ENCODE measurements around the gene REEP5.

DNA sequence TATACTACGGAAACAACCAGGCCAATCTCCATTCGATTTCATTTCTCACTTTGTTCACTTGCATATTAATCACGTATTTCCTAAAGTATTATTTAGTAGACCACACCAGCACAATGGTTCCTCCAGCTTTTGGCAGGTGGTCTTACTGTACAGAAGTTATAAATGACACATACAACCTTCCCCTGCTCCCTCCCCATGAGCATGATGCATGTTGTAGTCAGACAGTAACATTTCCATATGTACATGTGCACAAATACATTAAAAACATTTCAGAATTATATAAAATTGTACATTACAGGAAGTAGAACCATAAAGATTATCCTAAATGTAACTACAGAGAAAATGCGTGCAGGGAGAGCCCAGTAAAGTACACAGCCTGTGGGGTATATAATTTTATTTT lies 43.9 kb downstream of the REEP5 start:
- TF ChIP-seq, protein P1, sequence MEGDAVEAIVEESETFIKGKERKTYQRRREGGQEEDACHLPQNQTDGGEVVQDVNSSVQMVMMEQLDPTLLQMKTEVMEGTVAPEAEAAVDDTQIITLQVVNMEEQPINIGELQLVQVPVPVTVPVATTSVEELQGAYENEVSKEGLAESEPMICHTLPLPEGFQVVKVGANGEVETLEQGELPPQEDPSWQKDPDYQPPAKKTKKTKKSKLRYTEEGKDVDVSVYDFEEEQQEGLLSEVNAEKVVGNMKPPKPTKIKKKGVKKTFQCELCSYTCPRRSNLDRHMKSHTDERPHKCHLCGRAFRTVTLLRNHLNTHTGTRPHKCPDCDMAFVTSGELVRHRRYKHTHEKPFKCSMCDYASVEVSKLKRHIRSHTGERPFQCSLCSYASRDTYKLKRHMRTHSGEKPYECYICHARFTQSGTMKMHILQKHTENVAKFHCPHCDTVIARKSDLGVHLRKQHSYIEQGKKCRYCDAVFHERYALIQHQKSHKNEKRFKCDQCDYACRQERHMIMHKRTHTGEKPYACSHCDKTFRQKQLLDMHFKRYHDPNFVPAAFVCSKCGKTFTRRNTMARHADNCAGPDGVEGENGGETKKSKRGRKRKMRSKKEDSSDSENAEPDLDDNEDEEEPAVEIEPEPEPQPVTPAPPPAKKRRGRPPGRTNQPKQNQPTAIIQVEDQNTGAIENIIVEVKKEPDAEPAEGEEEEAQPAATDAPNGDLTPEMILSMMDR (conservative IDR thresholded peaks at IDR 0.05; ENCODE audit: low read length) = no peak
- no peak for TF ChIP-seq EZH2phosphoT487 (IDR thresholded peaks at IDR 0.05; ENCODE audit: borderline replicate concordance)
